HG03354 (cell line): ENCODE measurements around the gene FANCF.
"Not testable (repeated sequence)": the region's sequence is repeated elsewhere in the genome, so short reads cannot be mapped to it uniquely, and the experiment has no call there.

ENCODE experiments used
- ATAC-seq: cut with Tn5 transposase; IDR thresholded peaks from one replicate; pipeline ENCODE4 v1.9.1; 2021; ENCODE audit warnings: mild to moderate bottlenecking; ENCODE audit not compliant: unreplicated experiment, poor library complexity, severe bottlenecking

FANCF gene

GRCh38 chr11:22625448-22626287 is at the start of gene FANCF:
Gene FANCF, minus strand, starts transcription at chr11:22625823. Its CDS starts 13 bp downstream, at chr11:22625810.
- ATAC-seq = peak; percentile 97

- ATAC-seq = no peak
Measured at GRCh38 chr11:22674470-22675439, 49.1 kb upstream of the FANCF start.

GRCh38 chr11:22671751-22672150 is 46.1 kb upstream of the FANCF start:
- no peak for ATAC-seq

GRCh38 chr11:22670830-22671229 is 45.2 kb upstream of the FANCF start:
- ATAC-seq = peak; percentile 42

GRCh38 chr11:22669368-22669767 is 43.7 kb upstream of the FANCF start:
- no peak for ATAC-seq

GRCh38 chr11:22668005-22668796 is 42.6 kb upstream of the FANCF start:
- ATAC-seq = peak; percentile 25

- peak; percentile 72 for ATAC-seq
Measured at GRCh38 chr11:22666688-22667439, 41.2 kb upstream of the FANCF start.

GRCh38 chr11:22666325-22666687 is 40.7 kb upstream of the FANCF start, which contains the start of gene GAS2:
Gene GAS2, plus strand, starts transcription at chr11:22666611. Its CDS starts 8,259 bp downstream, at chr11:22674870.
- peak; percentile 22 for ATAC-seq

GRCh38 chr11:22659783-22660182 is 34.2 kb upstream of the FANCF start:
- no peak for ATAC-seq

- peak; percentile 96 for ATAC-seq
Measured at GRCh38 chr11:22657101-22657694, 31.6 kb upstream of the FANCF start.

GRCh38 chr11:22656130-22656529 is 30.5 kb upstream of the FANCF start:
- ATAC-seq = no peak

GRCh38 chr11:22652346-22652745 is 26.7 kb upstream of the FANCF start:
- not testable (repeated sequence) for ATAC-seq

- no peak for ATAC-seq
Measured at GRCh38 chr11:22641559-22641958, 15.9 kb upstream of the FANCF start.

GRCh38 chr11:22640862-22641261 is 15.2 kb upstream of the FANCF start:
- ATAC-seq = no peak

- ATAC-seq = no peak
Measured at GRCh38 chr11:22635689-22636088, 10.1 kb upstream of the FANCF start.

- no peak for ATAC-seq
Measured at GRCh38 chr11:22634897-22635629, 9.4 kb upstream of the FANCF start.

GRCh38 chr11:22633354-22633902 is 7.8 kb upstream of the FANCF start:
- no peak for ATAC-seq

- no peak for ATAC-seq
Measured at GRCh38 chr11:22627421-22627820, 1.8 kb upstream of the FANCF start.
